Measurements from ENCODE around the gene ELMO3.
A peak's percentile ranks its signal among the peaks of the same experiment; 100 is the strongest.

Gene ELMO3, protein sequence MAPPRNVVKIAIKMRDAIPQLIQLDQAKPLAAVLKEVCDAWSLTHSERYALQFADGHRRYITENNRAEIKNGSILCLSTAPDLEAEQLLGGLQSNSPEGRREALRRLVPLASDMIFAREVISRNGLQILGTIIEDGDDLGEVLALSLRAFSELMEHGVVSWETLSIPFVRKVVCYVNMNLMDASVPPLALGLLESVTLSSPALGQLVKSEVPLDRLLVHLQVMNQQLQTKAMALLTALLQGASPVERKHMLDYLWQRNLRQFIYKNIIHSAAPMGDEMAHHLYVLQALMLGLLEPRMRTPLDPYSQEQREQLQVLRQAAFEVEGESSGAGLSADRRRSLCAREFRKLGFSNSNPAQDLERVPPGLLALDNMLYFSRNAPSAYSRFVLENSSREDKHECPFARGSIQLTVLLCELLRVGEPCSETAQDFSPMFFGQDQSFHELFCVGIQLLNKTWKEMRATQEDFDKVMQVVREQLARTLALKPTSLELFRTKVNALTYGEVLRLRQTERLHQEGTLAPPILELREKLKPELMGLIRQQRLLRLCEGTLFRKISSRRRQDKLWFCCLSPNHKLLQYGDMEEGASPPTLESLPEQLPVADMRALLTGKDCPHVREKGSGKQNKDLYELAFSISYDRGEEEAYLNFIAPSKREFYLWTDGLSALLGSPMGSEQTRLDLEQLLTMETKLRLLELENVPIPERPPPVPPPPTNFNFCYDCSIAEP

GRCh38 chr16:67199011-67199807 is at the start of gene ELMO3:
ELMO3 (plus strand) TSS chr16:67199131; CDS start chr16:67199327, 196 bp downstream.
- no peak for DNase-seq

DNA sequence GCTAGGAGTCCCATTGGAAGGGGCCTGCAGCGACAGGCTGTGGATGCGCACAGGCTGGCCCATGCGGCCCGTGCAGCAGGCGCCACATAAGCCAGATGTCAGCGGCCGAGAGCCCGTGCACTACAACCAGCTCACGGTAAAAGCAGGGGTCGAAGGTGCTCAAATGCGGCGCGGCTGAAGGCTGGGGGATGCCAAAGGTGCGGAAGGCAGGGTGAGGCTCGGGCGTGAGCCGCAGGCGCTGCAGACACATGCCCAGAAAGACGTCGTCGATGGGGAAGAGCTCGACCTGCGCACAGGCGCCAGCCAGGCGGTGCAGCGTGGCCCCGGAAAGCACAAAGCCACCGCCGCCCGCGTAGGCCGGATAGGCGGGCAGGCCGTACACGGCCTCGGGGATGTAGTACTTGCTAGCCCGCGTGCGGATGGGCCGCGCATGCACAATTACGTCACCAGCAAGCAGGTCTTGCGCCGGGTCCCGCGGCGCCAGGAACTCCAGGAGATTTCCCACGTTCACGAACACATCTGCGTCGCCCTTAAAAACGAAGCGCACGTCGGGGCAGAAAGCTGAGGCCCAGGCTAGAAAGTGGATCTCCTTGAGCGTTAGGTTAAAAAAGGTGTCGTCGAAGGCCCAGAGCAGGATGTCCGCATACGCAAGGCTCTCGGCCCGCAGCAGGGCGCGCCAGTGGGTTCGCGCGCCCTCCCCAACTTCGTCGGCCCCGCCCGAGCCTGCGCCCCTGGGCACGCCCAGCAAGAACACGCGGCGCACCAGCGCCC is 49.5 kb upstream of the ELMO3 start:
- DNase-seq, result no peak

GRCh38 chr16:67150047-67150832 is 48.7 kb upstream of the ELMO3 start:
- no peak for DNase-seq

GRCh38 chr16:67150833-67151396 is 48.0 kb upstream of the ELMO3 start, which contains the start of gene B3GNT9:
B3GNT9 (minus strand) TSS chr16:67150998; CDS start chr16:67150485, 513 bp downstream.
- DNase-seq, result peak; percentile 75

DNA sequence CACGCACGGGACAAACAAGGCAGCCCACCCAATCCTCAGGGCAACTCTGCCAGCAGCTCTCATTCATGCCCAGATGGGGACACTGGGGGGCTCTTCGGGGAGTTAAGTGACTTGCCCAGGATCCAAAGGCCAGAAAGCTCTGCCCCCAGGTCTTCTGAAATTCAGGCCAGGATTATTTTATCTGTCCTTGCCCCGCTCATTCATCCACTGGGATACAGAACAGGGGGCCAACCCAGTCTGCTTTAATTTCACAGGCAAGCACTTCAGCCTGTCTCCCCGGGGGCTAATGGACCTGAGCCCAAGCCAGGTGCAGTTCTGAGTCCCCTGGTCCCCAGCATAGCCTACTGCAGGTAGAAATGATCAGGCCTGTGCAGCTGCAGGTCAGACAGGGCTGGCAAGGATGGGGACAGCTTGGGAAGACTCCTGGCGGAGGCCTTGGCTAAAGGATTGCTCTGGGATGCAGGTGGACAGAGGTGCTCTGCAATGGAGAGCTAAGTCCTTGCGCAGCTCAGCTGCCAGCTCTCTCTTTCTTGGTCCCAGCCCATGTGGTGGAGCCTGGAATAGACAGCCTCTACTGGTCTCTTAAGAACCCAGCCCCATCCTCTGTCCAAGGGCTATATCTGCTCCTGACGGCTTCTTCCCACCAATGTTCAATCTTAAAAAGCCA is 47.4 kb upstream of the ELMO3 start:
- DNase-seq, result no peak

GRCh38 chr16:67154578-67155294 is 44.2 kb upstream of the ELMO3 start:
- no peak for DNase-seq

GRCh38 chr16:67155295-67156142 is 43.4 kb upstream of the ELMO3 start:
- DNase-seq, result peak; percentile 86

DNA sequence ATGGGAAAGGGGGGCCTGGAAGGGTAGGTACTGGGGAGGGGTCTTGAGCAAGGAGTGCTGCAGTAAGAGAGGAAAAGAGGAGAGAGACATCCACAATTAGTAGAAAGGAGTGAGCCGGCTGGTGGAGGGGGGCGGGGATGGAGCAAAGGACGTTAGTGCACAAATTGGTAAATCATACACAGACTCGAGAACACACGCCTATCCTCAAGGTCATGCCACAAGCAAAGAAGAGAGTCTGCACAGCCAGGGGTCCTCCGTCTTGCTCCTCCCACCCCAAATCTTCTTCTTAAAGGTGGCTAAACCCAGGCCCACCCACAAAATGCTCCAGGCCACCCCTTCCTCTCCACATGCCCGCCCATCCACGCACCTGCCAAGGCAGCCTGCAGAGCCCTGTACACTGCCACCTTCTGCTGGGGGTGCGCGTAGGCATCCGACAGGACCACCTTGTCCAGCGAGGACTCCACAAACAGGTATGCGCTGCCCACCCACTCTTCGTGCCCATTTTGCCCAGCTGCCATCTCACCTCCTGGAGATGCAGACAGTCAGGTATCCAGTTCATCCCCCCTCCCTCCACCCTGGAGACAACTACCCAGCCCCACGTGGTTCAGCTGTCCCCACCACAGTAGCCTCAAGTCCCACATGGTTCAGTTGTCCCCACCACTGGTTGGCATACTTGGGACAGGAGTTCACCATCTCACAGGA is 42.6 kb upstream of the ELMO3 start:
- no peak for DNase-seq

DNA sequence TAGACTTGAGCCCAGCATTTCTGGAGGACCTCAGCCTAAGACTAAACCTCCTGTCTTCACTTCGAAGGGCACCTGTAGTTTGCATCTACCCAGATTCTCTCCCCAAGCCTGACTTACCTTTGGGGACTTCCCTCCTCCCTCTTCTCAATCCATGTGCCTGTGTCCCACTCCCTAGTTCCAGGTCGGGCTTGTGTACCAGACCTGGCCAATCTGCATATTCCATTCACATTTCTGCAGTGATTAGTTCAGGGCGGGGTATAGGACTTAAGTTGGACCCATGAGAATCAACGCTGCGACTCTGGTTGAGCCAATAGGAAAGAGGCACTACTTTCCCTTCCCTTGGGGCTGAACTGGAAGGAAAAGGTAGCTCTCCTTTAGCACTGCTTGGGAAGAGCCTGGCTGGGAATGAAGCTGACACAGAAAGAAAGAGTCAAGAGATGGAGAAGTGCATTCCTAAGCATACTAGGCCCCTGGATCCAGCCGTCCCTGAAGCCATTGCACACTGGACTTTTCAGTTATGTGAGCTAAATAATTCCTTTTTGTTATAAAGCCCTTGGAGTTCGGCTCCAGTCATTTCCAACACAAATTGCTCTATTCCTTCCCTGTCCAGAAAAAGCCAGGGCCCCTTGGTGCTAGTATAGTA is 41.7 kb upstream of the ELMO3 start:
- no peak for DNase-seq

DNA sequence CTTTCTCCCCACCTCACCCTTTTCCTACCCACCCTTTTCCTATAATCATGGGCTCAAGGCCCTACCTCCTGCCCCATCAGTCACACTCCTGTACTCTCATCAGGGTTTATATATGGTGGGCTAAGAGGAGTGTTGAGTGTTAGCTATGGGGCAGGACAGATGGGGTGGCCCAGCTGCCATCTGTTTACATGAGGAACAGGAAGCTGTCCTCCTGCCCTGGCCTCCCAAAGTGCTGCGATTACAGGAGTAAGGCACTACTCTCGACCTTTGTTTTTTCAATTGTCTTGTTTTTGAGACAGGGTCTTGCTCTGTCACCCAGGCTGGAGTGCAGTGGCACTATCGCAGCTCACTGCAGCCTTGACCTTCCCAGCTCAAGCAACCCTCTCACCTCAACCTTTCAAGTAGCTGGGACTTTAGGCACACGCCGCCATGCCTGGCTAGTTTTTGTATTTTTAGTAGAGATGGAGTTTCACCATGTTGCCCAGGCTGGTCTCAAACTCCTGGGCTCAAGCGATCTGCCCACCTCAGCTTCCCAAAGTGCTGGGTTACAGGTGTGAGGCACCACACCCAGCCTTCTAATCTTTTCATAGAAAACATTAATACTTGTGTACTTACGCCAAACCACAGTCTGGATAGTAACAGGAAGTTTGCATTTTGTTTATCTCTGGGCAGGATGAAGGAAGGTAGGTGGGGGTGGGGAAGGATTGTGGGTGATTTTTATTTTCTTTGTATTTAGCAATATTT is 40.9 kb upstream of the ELMO3 start:
- no peak for DNase-seq

GRCh38 chr16:67158637-67159600 is 40.0 kb upstream of the ELMO3 start:
- no peak for DNase-seq

GRCh38 chr16:67161595-67162058 is 37.3 kb upstream of the ELMO3 start:
- no peak for DNase-seq

GRCh38 chr16:67162506-67163163 is 36.3 kb upstream of the ELMO3 start:
- DNase-seq, result no peak

GRCh38 chr16:67163164-67163998 is 35.5 kb upstream of the ELMO3 start:
- peak; percentile 75 for DNase-seq
